ENCODE measurements around the gene TSHZ2.
"Not testable (repeated sequence)": the region's sequence is repeated elsewhere in the genome, so short reads cannot be mapped to it uniquely, and the experiment has no call there.

The TSHZ2 gene

DNA sequence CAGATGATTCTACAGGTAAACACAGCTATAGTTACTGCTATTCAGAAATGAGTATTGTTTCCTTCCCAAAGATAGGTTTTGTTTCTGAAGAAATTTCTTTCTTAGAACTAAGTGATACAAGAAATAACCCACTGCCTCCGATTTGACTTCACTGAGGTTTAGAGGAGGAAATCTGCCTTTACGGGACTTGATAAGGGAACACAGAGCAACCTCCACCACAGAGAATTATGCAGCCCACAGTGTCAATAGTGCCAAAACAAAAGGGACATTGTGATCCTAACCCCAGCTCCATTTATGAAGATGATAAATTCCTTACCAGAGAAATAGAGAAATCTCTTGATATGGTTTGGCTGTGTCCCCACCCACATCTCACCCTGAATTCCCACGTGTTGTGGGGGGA, 456.8 kb downstream of the TSHZ2 start:
- DNase-seq (ENCODE audit: insufficient read length) (no peak), FAIRE-seq (no peak)
- TF ChIP-seq TAF1 (IDR thresholded peaks at IDR 0.05; ENCODE audit: borderline replicate concordance, low read depth, low read length), result no peak
- TF ChIP-seq POLR2A (IDR thresholded peaks at IDR 0.05; ENCODE audit: low read depth, low read length), result no peak
- TF ChIP-seq POLR2AphosphoS5 (IDR thresholded peaks at IDR 0.05; ENCODE audit: low read depth, low read length), result no peak

DNA sequence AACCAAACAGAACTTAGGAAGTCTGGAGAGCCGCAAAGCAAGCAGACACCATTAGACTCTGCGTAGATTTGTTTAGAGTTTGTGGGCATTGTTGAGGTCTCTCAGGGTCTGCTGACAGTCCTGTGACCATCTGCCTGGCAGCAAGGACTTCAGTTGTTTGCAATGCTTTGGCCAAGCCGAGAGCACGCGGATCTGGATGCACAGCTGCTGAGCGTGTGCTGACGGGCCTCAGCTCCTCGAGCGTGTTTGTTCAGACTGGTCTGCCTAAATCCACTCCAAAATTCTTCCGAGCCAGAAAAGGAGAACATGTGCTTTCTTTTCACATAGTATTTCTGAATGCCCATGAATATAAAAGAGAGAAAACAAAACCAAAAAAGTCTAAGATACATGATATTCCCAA, 462.5 kb downstream of the TSHZ2 start:
- DNase-seq (ENCODE audit: insufficient read length) (no peak), FAIRE-seq (no peak)
- TF ChIP-seq POLR2AphosphoS5 (IDR thresholded peaks at IDR 0.05; ENCODE audit: low read depth, low read length) (no peak), POLR2A (IDR thresholded peaks at IDR 0.05; ENCODE audit: low read depth, low read length) (no peak)

DNA sequence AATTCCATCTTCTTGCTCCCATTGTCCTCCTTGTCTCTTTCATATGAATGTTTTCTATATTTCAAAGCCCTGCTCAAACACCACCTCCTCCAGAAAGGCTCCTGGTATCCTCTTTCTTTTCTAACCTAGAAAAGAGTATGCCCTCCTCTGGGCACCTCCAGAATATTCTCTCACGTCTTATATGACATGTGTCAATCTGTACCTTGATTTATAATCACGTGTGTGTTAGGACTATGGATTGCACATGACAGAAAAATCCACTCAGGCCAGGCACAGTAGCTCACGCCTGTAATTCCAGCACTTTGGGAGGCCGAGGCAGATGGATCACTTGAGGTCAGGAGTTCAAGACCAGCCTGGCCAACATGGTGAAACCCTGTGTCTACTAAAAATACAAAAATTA, 464.8 kb downstream of the TSHZ2 start:
- DNase-seq (ENCODE audit: insufficient read length); FAIRE-seq: not testable (repeated sequence)

GRCh38 chr20:53438368-53438767, 466.2 kb downstream of the TSHZ2 start:
- TF ChIP-seq POLR2A (IDR thresholded peaks at IDR 0.05; ENCODE audit: low read depth, low read length) (no peak), TAF1 (IDR thresholded peaks at IDR 0.05; ENCODE audit: borderline replicate concordance, low read depth, low read length) (no peak), POLR2AphosphoS5 (IDR thresholded peaks at IDR 0.05; ENCODE audit: low read depth, low read length) (no peak)
- FAIRE-seq, result no peak
- no peak for DNase-seq (ENCODE audit: insufficient read length)

- FAIRE-seq, result no peak
These were observed 466.9 kb downstream of the TSHZ2 start for GRCh38 chr20:53439046-53439445.

GRCh38 chr20:53439616-53440015, 467.5 kb downstream of the TSHZ2 start:
- TF ChIP-seq POLR2AphosphoS5 (IDR thresholded peaks at IDR 0.05; ENCODE audit: low read depth, low read length), result no peak
- DNase-seq (ENCODE audit: insufficient read length), result no peak
- no peak for FAIRE-seq

More at GRCh38 chr20:53439046-53439445, 466.9 kb downstream of the TSHZ2 start:
- TF ChIP-seq POLR2A (IDR thresholded peaks at IDR 0.05; ENCODE audit: low read depth, low read length), result no peak
- no peak for TF ChIP-seq TAF1 (IDR thresholded peaks at IDR 0.05; ENCODE audit: borderline replicate concordance, low read depth, low read length)
- TF ChIP-seq POLR2AphosphoS5 (IDR thresholded peaks at IDR 0.05; ENCODE audit: low read depth, low read length), result no peak
- no peak for DNase-seq (ENCODE audit: insufficient read length)

DNA sequence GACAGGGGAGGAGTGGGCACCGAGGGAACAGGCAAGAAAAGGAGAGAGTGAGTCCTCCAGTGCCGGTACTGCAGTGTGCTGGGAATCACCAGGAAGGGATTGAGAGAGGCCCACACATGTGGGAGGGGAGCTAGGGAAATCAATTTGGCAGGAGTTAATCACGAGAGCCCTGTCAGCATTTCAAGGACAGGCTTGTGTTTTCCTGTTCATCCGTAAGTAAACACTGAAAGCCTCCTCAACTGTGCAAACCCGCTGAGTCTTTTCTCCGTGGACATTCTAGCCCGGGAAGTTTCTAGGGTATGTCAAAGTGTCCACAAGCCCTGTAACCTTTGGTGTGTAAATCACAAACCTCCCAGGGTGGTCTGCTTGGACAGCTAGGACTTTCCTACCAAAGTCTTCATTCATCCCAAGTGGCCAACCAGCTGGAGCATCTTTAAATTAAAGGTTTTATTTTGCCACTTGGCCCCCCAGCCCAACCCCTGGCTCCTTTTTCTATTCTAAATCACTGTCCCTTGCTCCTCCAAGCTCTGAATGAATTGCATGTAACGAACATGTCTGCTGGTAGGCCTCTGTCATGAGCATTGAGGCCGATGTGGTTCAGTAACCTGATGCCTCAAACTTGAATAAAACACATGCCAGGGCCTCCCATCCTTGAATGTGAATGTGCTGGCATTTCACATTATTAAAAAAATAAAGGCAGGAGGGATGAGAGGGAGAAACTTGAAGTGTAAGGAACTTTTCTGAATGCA, 472.4 kb downstream of the TSHZ2 start:
- DNase-seq (ENCODE audit: insufficient read length), result no peak
- no peak for FAIRE-seq
- TF ChIP-seq POLR2AphosphoS5 (IDR thresholded peaks at IDR 0.05; ENCODE audit: low read depth, low read length), result no peak
- no peak for TF ChIP-seq POLR2A (IDR thresholded peaks at IDR 0.05; ENCODE audit: low read depth, low read length)
- TF ChIP-seq TAF1 (IDR thresholded peaks at IDR 0.05; ENCODE audit: borderline replicate concordance, low read depth, low read length), result no peak

DNA sequence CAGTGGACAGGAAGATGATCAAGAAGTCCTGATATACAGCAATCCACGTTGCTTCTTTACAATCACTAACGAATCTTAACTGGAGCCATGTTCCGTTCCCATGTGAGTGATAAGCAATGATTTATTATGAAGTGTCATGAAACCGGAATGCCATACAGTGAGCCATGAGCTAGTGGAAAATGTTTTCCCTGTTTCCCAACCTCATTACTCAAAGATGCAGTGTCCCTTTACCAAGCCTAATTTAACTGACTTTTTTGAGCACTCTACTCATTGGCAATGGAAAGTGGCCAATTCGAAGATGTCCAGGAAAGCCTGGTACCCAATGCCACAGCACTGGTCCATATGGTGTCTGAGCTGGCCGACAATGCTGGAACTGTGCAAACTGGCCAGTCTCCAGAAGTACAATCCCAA, 473.2 kb downstream of the TSHZ2 start:
- no peak for FAIRE-seq
- no peak for DNase-seq (ENCODE audit: insufficient read length)
- TF ChIP-seq TAF1 (IDR thresholded peaks at IDR 0.05; ENCODE audit: borderline replicate concordance, low read depth, low read length) (no peak), POLR2AphosphoS5 (IDR thresholded peaks at IDR 0.05; ENCODE audit: low read depth, low read length) (no peak), POLR2A (IDR thresholded peaks at IDR 0.05; ENCODE audit: low read depth, low read length) (no peak)

- DNase-seq (ENCODE audit: insufficient read length) (no peak), FAIRE-seq (no peak)
- TF ChIP-seq POLR2A (IDR thresholded peaks at IDR 0.05; ENCODE audit: low read depth, low read length), result no peak
- no peak for TF ChIP-seq TAF1 (IDR thresholded peaks at IDR 0.05; ENCODE audit: borderline replicate concordance, low read depth, low read length)
- TF ChIP-seq POLR2AphosphoS5 (IDR thresholded peaks at IDR 0.05; ENCODE audit: low read depth, low read length), result no peak
These were observed 473.8 kb downstream of the TSHZ2 start for GRCh38 chr20:53445932-53446331.

- no peak for DNase-seq (ENCODE audit: insufficient read length)
- FAIRE-seq, result no peak
- TF ChIP-seq TAF1 (IDR thresholded peaks at IDR 0.05; ENCODE audit: borderline replicate concordance, low read depth, low read length), result no peak
- TF ChIP-seq POLR2AphosphoS5 (IDR thresholded peaks at IDR 0.05; ENCODE audit: low read depth, low read length), result no peak
- TF ChIP-seq POLR2A (IDR thresholded peaks at IDR 0.05; ENCODE audit: low read depth, low read length), result no peak
These were observed 475.2 kb downstream of the TSHZ2 start for GRCh38 chr20:53447316-53447715.

DNA sequence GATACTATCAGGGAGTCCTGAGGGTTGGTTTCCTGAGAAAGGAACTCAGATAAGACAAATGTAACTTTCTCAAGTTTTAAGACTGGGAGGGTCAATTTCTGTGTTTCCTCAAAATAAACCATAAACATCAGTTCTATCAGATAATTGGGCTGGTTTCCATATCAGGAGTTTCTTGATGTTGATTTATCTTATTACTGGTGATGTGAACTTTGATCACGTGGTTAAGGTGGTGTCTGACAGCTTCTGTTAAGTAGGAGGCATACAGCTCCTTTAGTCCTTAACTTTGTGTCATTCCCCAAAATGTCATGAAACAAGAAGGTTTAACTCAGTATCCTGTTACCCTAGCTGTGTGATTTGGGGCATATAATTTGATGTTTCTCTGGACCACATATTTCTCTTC, 476.3 kb downstream of the TSHZ2 start:
- no peak for FAIRE-seq
- no peak for DNase-seq (ENCODE audit: insufficient read length)
- TF ChIP-seq POLR2AphosphoS5 (IDR thresholded peaks at IDR 0.05; ENCODE audit: low read depth, low read length) (no peak), TAF1 (IDR thresholded peaks at IDR 0.05; ENCODE audit: borderline replicate concordance, low read depth, low read length) (no peak), POLR2A (IDR thresholded peaks at IDR 0.05; ENCODE audit: low read depth, low read length) (no peak)

GRCh38 chr20:53448875-53449274, 476.7 kb downstream of the TSHZ2 start:
- DNase-seq (ENCODE audit: insufficient read length) (no peak), FAIRE-seq (no peak)
- no peak for TF ChIP-seq TAF1 (IDR thresholded peaks at IDR 0.05; ENCODE audit: borderline replicate concordance, low read depth, low read length)
- no peak for TF ChIP-seq POLR2AphosphoS5 (IDR thresholded peaks at IDR 0.05; ENCODE audit: low read depth, low read length)
- no peak for TF ChIP-seq POLR2A (IDR thresholded peaks at IDR 0.05; ENCODE audit: low read depth, low read length)

- no peak for DNase-seq (ENCODE audit: insufficient read length)
- TF ChIP-seq TAF1 (IDR thresholded peaks at IDR 0.05; ENCODE audit: borderline replicate concordance, low read depth, low read length), result no peak
- no peak for FAIRE-seq
These were observed 480.9 kb downstream of the TSHZ2 start for GRCh38 chr20:53453076-53453475.

Measured in GM12892 (cell line).